GM18517 (cell line): Measurements from ENCODE around the gene KRTAP21-1.
"Not testable (repeated sequence)": the region's sequence is repeated elsewhere in the genome, so short reads cannot be mapped to it uniquely, and the experiment has no call there.

ENCODE experiments used
- ATAC-seq: cut with Tn5 transposase; IDR thresholded peaks from one replicate; pipeline ENCODE4 v1.9.1; 2021; ENCODE audit warnings: mild to moderate bottlenecking, moderate library complexity; ENCODE audit not compliant: unreplicated experiment

The KRTAP21-1 gene

DNA sequence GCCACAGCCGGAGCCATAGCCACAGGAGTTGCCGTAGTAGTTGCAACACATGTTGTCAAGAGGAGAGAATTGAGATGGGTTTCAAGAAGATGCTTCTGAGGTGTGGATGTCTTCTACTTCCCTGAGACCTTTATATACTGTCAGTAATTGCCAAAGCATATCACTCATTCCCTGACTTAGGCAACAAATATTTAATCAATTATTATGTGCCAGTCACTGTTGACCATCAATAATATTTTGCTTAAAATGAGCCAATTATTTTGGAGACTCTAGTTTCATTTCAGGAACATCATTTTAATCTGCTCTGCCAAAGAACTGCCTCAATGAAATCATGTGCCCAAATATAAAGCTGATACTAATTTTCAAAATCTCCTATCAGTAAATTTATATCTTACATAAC, at the start of gene KRTAP21-1:
TSS of gene KRTAP21-1 (minus strand) at position 101 of the 400 bp plus-strand sequence. CDS start at position 51, 50 bp downstream.
- not testable (repeated sequence) for ATAC-seq

GRCh38 chr21:30800605-30801004, 45.4 kb upstream of the KRTAP21-1 start:
- ATAC-seq: no peak

DNA sequence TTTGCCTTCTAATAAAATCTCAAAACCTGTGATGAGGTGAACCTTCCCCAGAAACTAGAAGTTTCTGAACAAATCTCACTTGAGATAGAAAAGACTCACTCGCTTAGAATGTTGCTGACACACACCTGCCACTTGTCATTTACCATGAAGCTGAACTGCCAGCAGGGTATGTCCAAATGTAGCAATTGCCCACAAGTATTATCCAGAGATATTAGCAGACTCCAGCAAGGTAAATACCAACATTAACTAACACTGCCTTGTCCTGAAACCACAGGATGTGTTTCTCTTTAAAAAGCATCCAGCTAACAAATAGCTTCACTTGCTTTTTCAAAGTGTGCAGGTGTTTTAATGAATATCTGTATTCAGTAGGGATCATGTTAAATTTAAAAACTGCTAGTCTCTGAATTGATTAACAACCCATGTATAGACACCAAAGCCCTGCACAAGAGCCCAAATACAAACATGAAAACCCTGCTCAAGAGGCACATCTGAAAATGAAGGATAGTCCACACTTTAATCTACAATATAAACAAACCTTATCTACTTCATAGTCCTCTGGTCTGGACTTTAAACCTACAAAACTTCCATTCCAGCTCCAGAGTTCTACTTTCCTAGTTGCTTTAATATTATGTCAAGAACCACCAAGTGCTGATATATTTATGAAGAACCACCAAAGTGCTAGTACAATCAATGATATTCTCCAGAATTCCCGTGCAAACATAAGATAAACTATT, 38.5 kb upstream of the KRTAP21-1 start:
- no peak for ATAC-seq

GRCh38 chr21:30779249-30779648, 24.0 kb upstream of the KRTAP21-1 start:
- no peak for ATAC-seq

GRCh38 chr21:30769724-30770431, 14.7 kb upstream of the KRTAP21-1 start:
- no peak for ATAC-seq

DNA sequence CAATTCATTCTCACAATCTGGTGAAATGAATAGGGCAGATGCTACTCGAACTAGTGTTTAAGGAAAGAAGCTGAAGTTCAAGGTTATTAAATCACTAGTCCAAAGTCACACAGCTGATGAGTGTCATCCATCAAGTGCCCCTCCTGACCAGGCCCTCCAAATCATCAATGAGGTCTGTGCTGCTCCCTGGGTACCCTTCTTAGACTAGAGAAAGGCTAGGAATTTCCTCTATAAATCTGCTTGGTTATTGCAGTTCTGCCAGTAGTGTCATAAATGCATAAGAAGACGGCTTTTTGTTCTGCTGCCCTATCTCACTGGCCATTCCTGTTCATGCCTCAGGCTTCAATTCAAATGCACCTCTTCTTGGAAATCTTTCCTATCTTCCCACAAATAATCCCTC, 5.5 kb upstream of the KRTAP21-1 start:
- no peak for ATAC-seq

DNA sequence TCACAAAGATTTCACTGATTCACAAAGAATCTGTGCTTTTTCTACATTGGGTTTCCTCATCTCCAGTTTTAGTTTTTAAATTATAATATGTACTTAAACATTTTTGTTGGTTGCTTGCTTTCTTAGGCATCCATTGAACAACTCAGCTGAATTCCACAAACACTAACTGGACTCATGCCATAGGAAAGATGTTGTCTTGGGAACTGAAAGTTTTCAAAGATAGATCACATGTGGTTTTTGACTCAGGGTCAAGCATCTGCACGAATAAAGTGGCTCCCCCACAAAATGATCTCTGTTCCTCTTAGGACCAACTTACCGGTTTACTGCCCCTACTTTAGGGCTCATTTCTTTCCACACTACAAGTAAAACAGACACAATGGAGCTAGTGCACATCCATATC, 3.1 kb upstream of the KRTAP21-1 start:
- ATAC-seq: no peak

DNA sequence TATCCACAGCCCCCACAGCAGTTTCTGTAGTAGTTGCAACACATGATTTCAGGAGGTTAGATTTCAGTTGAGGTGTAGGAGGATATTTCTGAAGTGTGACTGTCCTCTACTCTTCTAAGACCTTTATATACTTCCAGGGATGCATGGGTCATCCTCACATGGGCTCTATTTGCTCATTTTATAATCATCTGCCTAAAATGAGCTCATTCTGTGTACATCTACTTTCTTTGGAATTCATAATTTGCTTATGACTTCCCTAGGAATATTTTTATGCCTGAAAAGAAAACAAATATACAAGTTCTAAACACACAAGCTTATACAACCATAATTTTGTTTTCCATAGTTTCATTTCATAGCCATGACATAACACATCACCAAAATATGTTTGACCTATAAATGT, 8.1 kb downstream of the KRTAP21-1 start, which contains the start of gene KRTAP21-2:
TSS of gene KRTAP21-2 (minus strand) at position 101 of the 400 bp plus-strand sequence. CDS start at position 44, 57 bp downstream.
- ATAC-seq: no peak

DNA sequence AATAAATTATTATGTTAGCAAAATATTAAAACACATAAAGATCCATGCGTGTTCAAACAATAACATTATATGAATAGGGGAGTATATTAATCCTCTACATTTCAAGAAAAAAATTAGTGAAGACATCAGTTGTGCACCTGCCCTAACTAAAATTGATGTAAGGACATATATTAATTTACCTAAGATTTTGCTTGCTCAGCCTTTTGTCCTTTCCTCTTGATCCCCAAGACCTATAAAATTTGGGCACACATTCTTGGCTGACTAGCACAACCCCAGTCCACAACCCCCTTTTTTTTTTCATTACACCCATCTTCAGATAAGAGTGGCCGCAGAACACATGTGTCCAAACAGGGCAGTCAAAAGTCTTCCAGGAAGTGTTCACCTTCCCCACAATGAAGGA, 14.8 kb downstream of the KRTAP21-1 start:
- no peak for ATAC-seq

DNA sequence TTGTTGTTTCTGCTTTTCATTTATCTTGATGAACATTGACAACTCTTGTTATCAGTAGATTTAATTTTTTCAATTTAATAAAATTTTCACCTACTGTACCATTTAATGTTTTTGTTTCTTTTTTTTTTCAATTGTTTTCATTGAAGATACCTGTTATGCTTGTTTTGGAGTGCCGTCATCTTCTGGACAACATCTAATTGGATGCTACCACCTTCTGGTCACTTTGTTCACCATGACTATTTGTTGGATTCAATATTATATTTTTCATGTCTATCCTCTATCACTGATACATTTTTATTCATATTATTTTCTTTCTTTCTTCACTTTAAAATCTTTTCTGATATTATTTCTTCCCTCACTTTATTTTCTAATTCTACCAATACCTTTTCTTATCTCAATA, 22.2 kb downstream of the KRTAP21-1 start:
- ATAC-seq: no peak

DNA sequence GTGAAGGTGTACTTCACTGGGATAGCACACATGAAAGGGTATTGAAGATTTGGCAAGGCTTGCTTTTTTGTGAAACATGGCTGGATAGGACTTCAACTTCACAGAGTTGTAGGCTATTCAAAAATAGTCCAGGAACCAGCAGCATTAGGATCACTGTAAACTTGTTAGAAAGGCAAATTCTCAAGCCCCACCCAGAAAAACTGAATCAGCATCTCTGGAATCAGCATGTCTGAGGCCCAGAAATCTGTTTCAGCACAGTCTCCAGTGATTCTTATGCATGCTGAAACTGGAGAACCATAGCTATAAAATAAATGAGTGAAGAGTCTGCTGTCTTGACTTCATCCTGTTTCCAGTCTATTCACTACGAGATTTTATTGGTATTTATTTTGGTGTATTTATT, 28.5 kb downstream of the KRTAP21-1 start:
- ATAC-seq: no peak

DNA sequence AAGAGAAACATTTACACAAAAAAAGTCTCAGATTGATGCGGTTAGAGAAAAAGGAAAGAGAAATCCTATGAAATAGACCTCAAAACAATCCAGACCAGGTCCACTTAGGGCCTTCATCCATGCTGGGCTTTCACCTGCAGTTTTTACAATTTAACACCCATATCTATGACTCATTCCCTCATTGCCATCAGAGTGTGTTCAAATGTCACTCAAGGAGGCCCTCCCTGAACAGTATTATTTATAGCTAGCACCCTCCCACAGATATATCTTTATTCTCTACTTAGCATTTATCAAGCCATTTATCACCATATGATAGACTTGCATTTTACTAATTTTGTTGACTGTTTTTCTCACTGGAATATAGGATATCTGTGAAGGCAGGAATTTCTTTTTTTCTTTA, 35.8 kb downstream of the KRTAP21-1 start:
- no peak for ATAC-seq

DNA sequence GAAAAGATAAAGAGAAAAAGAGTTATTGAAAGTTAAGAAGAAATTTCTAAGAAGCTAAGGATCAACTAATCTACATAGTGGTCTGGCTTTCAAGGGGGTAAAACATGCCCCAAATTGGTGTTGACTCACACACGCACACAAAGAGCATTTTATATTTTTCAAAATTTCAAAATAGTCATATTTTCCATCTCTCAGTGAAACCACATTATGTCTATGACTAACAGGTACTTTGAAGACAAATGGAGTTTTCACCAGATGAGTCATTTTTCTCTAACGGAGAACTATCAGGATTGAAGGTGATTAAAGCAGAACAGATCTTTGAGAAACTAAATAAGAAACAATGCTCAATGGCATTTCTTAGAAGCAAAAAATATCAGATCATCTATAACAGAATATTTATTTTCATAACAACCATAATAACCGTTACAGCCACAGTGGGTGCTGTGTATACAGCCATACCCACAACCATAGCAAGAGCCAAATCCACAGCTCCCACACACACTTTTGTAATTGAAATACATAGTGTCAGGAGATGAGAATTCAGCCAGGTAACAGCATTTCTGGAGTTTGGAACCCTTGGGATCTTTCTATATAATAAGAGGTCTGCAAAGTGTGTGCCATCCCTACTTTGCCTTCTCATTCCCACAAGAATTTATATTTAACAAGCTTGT, 36.9 kb downstream of the KRTAP21-1 start, which contains the start of gene KRTAP21-3:
TSS of gene KRTAP21-3 (minus strand) at position 539 of the 671 bp plus-strand sequence. CDS start at position 521, 18 bp downstream.
- ATAC-seq: peak; percentile 60

DNA sequence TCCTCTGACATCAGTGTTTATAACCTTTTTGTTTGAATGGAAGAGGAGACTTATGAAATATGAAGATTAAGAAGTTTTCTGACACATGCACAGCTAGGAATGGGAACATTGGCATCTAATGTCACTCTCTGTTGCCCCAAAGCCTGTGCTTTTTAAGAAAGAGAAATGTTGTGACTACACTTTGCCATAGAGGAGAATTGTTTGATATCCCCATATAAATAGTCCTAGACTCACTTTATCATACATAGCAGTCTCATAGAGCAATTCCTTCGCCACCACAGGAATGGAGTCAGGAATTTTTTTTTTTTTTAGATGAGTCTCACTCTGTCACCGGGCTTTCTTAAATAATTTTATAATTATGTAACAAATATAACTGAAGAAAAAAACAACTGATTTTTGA, 38.1 kb downstream of the KRTAP21-1 start:
- no peak for ATAC-seq

DNA sequence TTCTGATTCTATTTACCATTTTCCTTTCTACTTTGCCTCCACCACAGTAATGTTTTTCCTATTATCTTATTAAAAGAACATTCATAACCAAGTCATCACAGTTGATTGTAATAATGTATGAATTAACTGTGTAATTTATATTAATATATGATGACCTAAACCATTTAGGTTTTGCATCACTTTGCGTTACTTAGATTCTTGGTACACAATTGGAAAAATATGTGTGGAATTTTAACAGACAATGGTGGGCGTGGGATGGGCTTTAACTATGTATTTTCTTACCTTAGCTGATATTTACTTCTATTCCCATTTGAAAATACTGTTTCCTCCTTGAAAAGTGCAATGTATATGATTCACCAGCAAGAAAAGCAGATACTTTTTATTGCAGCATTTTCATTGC, 40.3 kb downstream of the KRTAP21-1 start:
- ATAC-seq: no peak

DNA sequence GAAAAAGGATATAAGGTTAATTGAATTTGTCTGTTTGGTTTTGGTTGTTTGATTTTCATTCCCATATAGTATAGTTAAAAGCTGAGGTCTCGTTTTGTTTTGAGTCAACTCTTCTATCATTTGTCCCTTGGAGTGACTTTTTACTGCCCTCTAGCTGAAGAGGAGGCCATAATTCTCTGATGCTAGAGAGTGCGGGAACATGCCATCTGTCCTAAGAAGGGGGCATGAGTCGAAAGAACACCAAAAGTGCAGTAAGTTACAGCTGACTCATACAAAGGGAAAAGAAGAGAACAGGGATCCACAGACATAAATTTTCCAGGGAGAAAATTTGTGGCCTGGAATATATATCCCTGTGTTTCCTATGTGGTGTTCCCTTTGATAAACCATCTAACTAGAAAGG, 40.8 kb downstream of the KRTAP21-1 start:
- ATAC-seq: no peak

GRCh38 chr21:30713766-30714165, 41.5 kb downstream of the KRTAP21-1 start:
- no peak for ATAC-seq

DNA sequence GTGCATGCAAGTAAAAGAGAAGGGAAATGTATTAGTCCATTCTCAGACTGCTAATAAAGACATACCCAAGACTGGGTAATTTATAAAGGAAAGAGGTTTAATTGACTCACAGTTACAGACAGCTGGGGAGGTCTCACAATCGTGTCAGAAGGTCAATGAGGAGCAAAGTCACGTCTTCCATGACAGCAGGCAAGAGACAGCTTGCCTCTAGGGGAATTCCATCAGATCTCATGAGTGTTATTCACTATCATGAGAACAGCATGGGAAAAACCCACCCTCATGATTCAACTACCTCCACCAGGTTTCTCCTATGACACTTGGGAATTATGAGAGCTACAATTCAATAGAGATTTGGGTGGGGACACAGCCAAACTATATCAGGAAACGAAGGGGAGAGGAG, 44.7 kb downstream of the KRTAP21-1 start:
- ATAC-seq: no peak

DNA sequence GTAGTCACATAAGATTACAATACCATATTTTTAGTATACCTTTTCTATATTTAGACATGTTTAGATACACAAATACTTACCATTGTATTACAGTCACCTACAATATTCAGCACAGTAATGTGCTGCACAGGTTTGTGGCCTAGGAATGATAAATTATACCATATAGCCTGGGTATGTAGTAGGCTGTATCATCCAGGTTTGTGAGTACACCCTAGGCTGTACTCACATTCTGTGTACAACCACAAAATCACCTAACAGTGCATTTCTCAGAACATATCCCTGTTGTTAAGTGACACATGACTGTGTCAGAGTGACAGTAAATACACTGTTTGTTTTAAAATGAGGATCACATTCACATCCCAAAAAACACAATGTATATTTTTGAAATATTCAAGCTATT, 47.8 kb downstream of the KRTAP21-1 start:
- ATAC-seq: no peak
